Pons (tissue), 1 donor: ENCODE measurements around the gene CLEC3B.
"Not testable (repeated sequence)": the region's sequence is repeated elsewhere in the genome, so short reads cannot be mapped to it uniquely, and the experiment has no call there.

Experiments used
- DNase-seq: peaks from one replicate; pipeline ENCODE4 v3.0.0-alpha.2; 2016; ENCODE audit warnings: low spot score

CLEC3B gene

GRCh38 chr3:45066109-45066801 lies 40.2 kb downstream of the CLEC3B start:
- no peak for DNase-seq

- DNase-seq: no peak
Measured at GRCh38 chr3:45067486-45067885, 41.4 kb downstream of the CLEC3B start.

GRCh38 chr3:45067941-45068340 lies 41.8 kb downstream of the CLEC3B start:
- no peak for DNase-seq

GRCh38 chr3:45071075-45071474 lies 45.0 kb downstream of the CLEC3B start:
- no peak for DNase-seq

- DNase-seq: no peak
Measured at GRCh38 chr3:45075821-45076625, 49.9 kb downstream of the CLEC3B start.

- not testable (repeated sequence) for DNase-seq
Measured at GRCh38 chr3:45078256-45078655, 52.2 kb downstream of the CLEC3B start.

- no peak for DNase-seq
Measured at GRCh38 chr3:45078910-45079522, 52.9 kb downstream of the CLEC3B start.

GRCh38 chr3:45079715-45080114 lies 53.6 kb downstream of the CLEC3B start:
- DNase-seq: no peak

- DNase-seq: no peak
Measured at GRCh38 chr3:45080824-45081223, 54.7 kb downstream of the CLEC3B start.

- DNase-seq: no peak
Measured at GRCh38 chr3:45081506-45082141, 55.5 kb downstream of the CLEC3B start.

GRCh38 chr3:45082142-45082538 lies 56.0 kb downstream of the CLEC3B start:
- DNase-seq: no peak

- DNase-seq: no peak
Measured at GRCh38 chr3:45083023-45083422, 56.9 kb downstream of the CLEC3B start.

GRCh38 chr3:45084361-45084760 lies 58.3 kb downstream of the CLEC3B start:
- DNase-seq: no peak

- DNase-seq: no peak
Measured at GRCh38 chr3:45084820-45085816, 59.0 kb downstream of the CLEC3B start.
